ENCODE results near the gene ANXA9. TPM values are rescaled to one million over a fixed set of nuclear protein-coding genes. Genes with fewer than 3 reads are reported as not detected.

ANXA9 gene
- total and polyA plus RNA-seq, 2 of the 4 experiments (the other 2 are of a cell fraction): 0.21 to 0.36 TPM

- dilution Hi-C loops (cut with HindIII; ENCODE audit: low sequenced_read_pairs, unreplicated experiment): no loop called here
- in situ Hi-C loops (cut with MboI; ENCODE audit: low sequenced_read_pairs): loop anchor here (10.0 kb wide), 1 partner anchor 65 kb away; the partner anchor contains the start of gene CERS2
- Histone ChIP-seq H3K56ac (ENCODE audit: extremely low read depth, insufficient read depth, low read length) (no peak overlapping the region), H2AK9ac (replicated peaks; ENCODE audit: low read depth, low read length, poor library complexity) (no peak overlapping the region), H3K23ac (ENCODE audit: low read depth, low read length) (no peak overlapping the region), H3K9me1 (ENCODE audit: insufficient read depth, low read length) (no peaks in the 10 kb centered on the region), H3K9ac (ENCODE audit: low read depth, low read length) (no peak overlapping the region), H3K36me3 (ENCODE audit: control insufficient read depth, insufficient read depth, low read length) (peaks cover 7% of the 10 kb centered on the region), H2BK20ac (ENCODE audit: low read depth, low read length) (no peak overlapping the region), H3K27me3 (ENCODE audit: control insufficient read depth, insufficient read depth, low read length) (no peaks in the 10 kb centered on the region), H2BK15ac (ENCODE audit: low read depth, low read length) (no peak overlapping the region), H4K20me1 (ENCODE audit: insufficient read depth, low read length) (no peaks in the 10 kb centered on the region), H4K8ac (ENCODE audit: low read depth in 2 of 2, low read length in 2 of 2) (no peak overlapping the region), H3K14ac (replicated peaks; ENCODE audit: low read depth, low read length) (no peak overlapping the region), H4K91ac (ENCODE audit: insufficient read depth, low read depth, low read length) (no peak overlapping the region), H3K4me1 (ENCODE audit: control insufficient read depth, insufficient read depth, low read length) (no peaks in the 10 kb centered on the region), H3K4ac (ENCODE audit: low read depth, low read length) (no peak overlapping the region), H2BK5ac (ENCODE audit: low read depth, low read length, poor library complexity, severe bottlenecking) (no peak overlapping the region), H3K4me2 (ENCODE audit: low read depth, low read length) (no peak overlapping the region), H3K27ac (ENCODE audit: insufficient read depth, low read length) (no peak overlapping the region), H2AK5ac (ENCODE audit: low read depth, low read length) (no peak overlapping the region), H4K5ac (ENCODE audit: low read depth, low read length) (no peak overlapping the region), H2BK120ac (ENCODE audit: low read depth, low read length) (no peak overlapping the region), H3K9me3 (ENCODE audit: control insufficient read depth, insufficient read depth, low read length) (no peaks in the 10 kb centered on the region), H3K79me1 (ENCODE audit: low read depth in 1 of 2, low read length in 2 of 2) (no peaks in the 10 kb centered on the region), H3K4me3 (ENCODE audit: insufficient read depth, low read depth, low read length) (no peak overlapping the region), H3K18ac (ENCODE audit: low read depth, low read length) (no peak overlapping the region), H2AFZ (replicated peaks; ENCODE audit: low read length, poor library complexity) (no peak overlapping the region)
- no peak for ATAC-seq (ENCODE audit: low read depth)
- 90% methylated on average over 1 of the region's 3 CpGs; no CpG with 5 or more reads in 1 of the 2 experiments for WGBS, 2 experiments (ENCODE audit: extremely low coverage in 2 of 2, insufficient read length in 1 of 2)
- CTCF ChIA-PET: interaction anchor here (0.7 kb wide), 1 partner anchor 91 kb away, joined by 3 read pairs; no protein-coding TSS in a partner anchor
- intact Hi-C loops (cut with micrococcal nuclease): no loop called here
- no TSS peak for BruUV-seq (replicated peaks)
- TF ChIP-seq MXI1 (IDR thresholded peaks at IDR 0.05; ENCODE audit: borderline replicate concordance, low read depth, low read length): no peak
- TF ChIP-seq SMC3 (IDR thresholded peaks at IDR 0.05; ENCODE audit: low read depth, low read length): no peak
- TF ChIP-seq POLR2A (IDR thresholded peaks at IDR 0.05; ENCODE audit: low read depth, low read length): no peak
- TF ChIP-seq CHD1 (IDR thresholded peaks at IDR 0.05; ENCODE audit: low read depth, low read length): no peak
- TF ChIP-seq RFX5 (IDR thresholded peaks at IDR 0.05; ENCODE audit: low read depth, low read length): no peak
- POLR2A ChIA-PET (ENCODE audit: unreplicated experiment): no interaction called here
- DNase-seq: no peak
Observed at GRCh38 chr1:151039521-151039920, 57.4 kb downstream of the ANXA9 start.

All from IMR-90 (cell line).